ENCODE measurements around the gene INTS1. TPM values are rescaled to one million over a fixed set of nuclear protein-coding genes. Genes with fewer than 3 reads are reported as not detected.

INTS1 gene
- total and polyA plus RNA-seq, 2 experiments from 2014 or later: 35.1 to 111 TPM

- no peak overlapping the region for H3K4me3 ChIP-seq
- no peak for ATAC-seq
- no peaks in the 10 kb centered on the region for H3K9me3 Mint-ChIP-seq
- H3F3A ChIP-seq (replicated peaks; ENCODE audit: low read depth): no peaks in the 10 kb centered on the region
- no peaks in the 10 kb centered on the region for H3K27me3 ChIP-seq (ENCODE audit: insufficient read depth)
- H2AFZ ChIP-seq: no peak overlapping the region
- H3K4me3 Mint-ChIP-seq: no peak overlapping the region
- no peak overlapping the region for H3K27ac ChIP-seq (ENCODE audit: low read depth)
- TF ChIP-seq ZNF331 (CRISPR knock-in tag; IDR thresholded peaks at IDR 0.05; ENCODE audit: low read depth) (no peak), NANOG (IDR thresholded peaks at IDR 0.05; ENCODE audit: borderline replicate concordance) (no peak), STAT1 (IDR thresholded peaks at IDR 0.05; ENCODE audit: unreplicated experiment) (no peak), CREB1 (CRISPR knock-in tag; IDR thresholded peaks at IDR 0.05; ENCODE audit: low read depth) (no peak), POLR2AphosphoS5 (IDR thresholded peaks at IDR 0.05; ENCODE audit: low read depth) (no peak), ZNF114 (CRISPR knock-in tag; IDR thresholded peaks at IDR 0.05) (no peak), ETS1 (IDR thresholded peaks at IDR 0.05) (no peak), CTCF (conservative IDR thresholded peaks at IDR 0.05; ENCODE audit: low read depth in 2 of 2) (no peak), EZH2 (IDR thresholded peaks at IDR 0.05; ENCODE audit: low read depth, unreplicated experiment) (no peak), JUNB (IDR thresholded peaks at IDR 0.05; ENCODE audit: unreplicated experiment) (no peak), EZH2phosphoT487 (IDR thresholded peaks at IDR 0.05; ENCODE audit: unreplicated experiment) (no peak)
- TF ChIP-seq, protein P1, sequence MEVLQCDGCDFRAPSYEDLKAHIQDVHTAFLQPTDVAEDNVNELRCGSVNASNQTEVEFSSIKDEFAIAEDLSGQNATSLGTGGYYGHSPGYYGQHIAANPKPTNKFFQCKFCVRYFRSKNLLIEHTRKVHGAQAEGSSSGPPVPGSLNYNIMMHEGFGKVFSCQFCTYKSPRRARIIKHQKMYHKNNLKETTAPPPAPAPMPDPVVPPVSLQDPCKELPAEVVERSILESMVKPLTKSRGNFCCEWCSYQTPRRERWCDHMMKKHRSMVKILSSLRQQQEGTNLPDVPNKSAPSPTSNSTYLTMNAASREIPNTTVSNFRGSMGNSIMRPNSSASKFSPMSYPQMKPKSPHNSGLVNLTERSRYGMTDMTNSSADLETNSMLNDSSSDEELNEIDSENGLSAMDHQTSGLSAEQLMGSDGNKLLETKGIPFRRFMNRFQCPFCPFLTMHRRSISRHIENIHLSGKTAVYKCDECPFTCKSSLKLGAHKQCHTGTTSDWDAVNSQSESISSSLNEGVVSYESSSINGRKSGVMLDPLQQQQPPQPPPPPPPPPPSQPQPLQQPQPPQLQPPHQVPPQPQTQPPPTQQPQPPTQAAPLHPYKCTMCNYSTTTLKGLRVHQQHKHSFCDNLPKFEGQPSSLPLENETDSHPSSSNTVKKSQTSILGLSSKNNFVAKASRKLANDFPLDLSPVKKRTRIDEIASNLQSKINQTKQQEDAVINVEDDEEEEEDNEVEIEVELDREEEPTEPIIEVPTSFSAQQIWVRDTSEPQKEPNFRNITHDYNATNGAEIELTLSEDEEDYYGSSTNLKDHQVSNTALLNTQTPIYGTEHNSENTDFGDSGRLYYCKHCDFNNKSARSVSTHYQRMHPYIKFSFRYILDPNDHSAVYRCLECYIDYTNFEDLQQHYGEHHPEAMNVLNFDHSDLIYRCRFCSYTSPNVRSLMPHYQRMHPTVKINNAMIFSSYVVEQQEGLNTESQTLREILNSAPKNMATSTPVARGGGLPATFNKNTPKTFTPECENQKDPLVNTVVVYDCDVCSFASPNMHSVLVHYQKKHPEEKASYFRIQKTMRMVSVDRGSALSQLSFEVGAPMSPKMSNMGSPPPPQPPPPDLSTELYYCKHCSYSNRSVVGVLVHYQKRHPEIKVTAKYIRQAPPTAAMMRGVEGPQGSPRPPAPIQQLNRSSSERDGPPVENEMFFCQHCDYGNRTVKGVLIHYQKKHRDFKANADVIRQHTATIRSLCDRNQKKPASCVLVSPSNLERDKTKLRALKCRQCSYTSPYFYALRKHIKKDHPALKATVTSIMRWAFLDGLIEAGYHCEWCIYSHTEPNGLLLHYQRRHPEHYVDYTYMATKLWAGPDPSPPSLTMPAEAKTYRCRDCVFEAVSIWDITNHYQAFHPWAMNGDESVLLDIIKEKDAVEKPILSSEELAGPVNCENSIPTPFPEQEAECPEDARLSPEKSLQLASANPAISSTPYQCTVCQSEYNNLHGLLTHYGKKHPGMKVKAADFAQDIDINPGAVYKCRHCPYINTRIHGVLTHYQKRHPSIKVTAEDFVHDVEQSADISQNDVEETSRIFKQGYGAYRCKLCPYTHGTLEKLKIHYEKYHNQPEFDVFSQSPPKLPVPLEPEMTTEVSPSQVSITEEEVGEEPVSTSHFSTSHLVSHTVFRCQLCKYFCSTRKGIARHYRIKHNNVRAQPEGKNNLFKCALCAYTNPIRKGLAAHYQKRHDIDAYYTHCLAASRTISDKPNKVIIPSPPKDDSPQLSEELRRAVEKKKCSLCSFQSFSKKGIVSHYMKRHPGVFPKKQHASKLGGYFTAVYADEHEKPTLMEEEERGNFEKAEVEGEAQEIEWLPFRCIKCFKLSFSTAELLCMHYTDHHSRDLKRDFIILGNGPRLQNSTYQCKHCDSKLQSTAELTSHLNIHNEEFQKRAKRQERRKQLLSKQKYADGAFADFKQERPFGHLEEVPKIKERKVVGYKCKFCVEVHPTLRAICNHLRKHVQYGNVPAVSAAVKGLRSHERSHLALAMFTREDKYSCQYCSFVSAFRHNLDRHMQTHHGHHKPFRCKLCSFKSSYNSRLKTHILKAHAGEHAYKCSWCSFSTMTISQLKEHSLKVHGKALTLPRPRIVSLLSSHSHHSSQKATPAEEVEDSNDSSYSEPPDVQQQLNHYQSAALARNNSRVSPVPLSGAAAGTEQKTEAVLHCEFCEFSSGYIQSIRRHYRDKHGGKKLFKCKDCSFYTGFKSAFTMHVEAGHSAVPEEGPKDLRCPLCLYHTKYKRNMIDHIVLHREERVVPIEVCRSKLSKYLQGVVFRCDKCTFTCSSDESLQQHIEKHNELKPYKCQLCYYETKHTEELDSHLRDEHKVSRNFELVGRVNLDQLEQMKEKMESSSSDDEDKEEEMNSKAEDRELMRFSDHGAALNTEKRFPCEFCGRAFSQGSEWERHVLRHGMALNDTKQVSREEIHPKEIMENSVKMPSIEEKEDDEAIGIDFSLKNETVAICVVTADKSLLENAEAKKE (CRISPR knock-in tag; IDR thresholded peaks at IDR 0.05): no peak
- TF ChIP-seq, protein P2, sequence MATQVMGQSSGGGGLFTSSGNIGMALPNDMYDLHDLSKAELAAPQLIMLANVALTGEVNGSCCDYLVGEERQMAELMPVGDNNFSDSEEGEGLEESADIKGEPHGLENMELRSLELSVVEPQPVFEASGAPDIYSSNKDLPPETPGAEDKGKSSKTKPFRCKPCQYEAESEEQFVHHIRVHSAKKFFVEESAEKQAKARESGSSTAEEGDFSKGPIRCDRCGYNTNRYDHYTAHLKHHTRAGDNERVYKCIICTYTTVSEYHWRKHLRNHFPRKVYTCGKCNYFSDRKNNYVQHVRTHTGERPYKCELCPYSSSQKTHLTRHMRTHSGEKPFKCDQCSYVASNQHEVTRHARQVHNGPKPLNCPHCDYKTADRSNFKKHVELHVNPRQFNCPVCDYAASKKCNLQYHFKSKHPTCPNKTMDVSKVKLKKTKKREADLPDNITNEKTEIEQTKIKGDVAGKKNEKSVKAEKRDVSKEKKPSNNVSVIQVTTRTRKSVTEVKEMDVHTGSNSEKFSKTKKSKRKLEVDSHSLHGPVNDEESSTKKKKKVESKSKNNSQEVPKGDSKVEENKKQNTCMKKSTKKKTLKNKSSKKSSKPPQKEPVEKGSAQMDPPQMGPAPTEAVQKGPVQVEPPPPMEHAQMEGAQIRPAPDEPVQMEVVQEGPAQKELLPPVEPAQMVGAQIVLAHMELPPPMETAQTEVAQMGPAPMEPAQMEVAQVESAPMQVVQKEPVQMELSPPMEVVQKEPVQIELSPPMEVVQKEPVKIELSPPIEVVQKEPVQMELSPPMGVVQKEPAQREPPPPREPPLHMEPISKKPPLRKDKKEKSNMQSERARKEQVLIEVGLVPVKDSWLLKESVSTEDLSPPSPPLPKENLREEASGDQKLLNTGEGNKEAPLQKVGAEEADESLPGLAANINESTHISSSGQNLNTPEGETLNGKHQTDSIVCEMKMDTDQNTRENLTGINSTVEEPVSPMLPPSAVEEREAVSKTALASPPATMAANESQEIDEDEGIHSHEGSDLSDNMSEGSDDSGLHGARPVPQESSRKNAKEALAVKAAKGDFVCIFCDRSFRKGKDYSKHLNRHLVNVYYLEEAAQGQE (IDR thresholded peaks at IDR 0.05; ENCODE audit: unreplicated experiment): no peak
- H3K27me3 Mint-ChIP-seq (ENCODE audit: insufficient read depth, low read depth, poor library complexity): peaks cover under 1% of the 10 kb centered on the region
- H3K4me1 Mint-ChIP-seq: no peaks in the 10 kb centered on the region
- peaks cover 3% of the 10 kb centered on the region for H3K79me2 ChIP-seq (replicated peaks; ENCODE audit: insufficient read depth)
- no peak overlapping the region for H3K4me2 ChIP-seq
- peaks cover 42% of the 10 kb centered on the region for H3K36me3 Mint-ChIP-seq (ENCODE audit: low read depth)
- DNase-seq (ENCODE audit: low spot score): no peak
- 0 out of 2 replicates have a peak, but pooled peaks cover 4% of the 10 kb centered on the region for H3K36me3 ChIP-seq (ENCODE audit: insufficient read depth)
- H3K27ac Mint-ChIP-seq: no peak overlapping the region
- H4K20me1 ChIP-seq (replicated peaks; ENCODE audit: insufficient read depth): peaks cover 8% of the 10 kb centered on the region; the same call in 1 of the 2 replicates
- no peaks in the 10 kb centered on the region for H3K4me1 ChIP-seq (ENCODE audit: insufficient read depth)
- H3K9me2 ChIP-seq (ENCODE audit: insufficient read depth): no peaks in the 10 kb centered on the region
Measured at GRCh38 chr7:1495564-1496242, 8.5 kb downstream of the INTS1 start.

Measured in GM23338 (cell line).